GM18517 (cell line): Measurements from ENCODE around the gene TMEM167A.

Source experiments
- ATAC-seq: cut with Tn5 transposase; IDR thresholded peaks from one replicate; pipeline ENCODE4 v1.9.1; 2021; ENCODE audit warnings: mild to moderate bottlenecking, moderate library complexity; ENCODE audit not compliant: unreplicated experiment

The TMEM167A gene

GRCh38 chr5:83036991-83037575 lies 40.1 kb downstream of the TMEM167A start:
- no peak for ATAC-seq

- no peak for ATAC-seq
These were observed 41.7 kb downstream of the TMEM167A start for GRCh38 chr5:83035373-83036100.

- no peak for ATAC-seq
These were observed 42.5 kb downstream of the TMEM167A start for GRCh38 chr5:83034528-83035207.

GRCh38 chr5:83034036-83034435 lies 43.2 kb downstream of the TMEM167A start:
- no peak for ATAC-seq

- no peak for ATAC-seq
These were observed 45.8 kb downstream of the TMEM167A start for GRCh38 chr5:83031381-83031780.

GRCh38 chr5:83029912-83030311 lies 47.3 kb downstream of the TMEM167A start:
- ATAC-seq = no peak

- ATAC-seq = peak; percentile 91
These were observed 50.1 kb downstream of the TMEM167A start for GRCh38 chr5:83026930-83027687.

GRCh38 chr5:83026516-83026915 lies 50.7 kb downstream of the TMEM167A start:
- ATAC-seq = no peak

GRCh38 chr5:83025690-83026478 lies 51.3 kb downstream of the TMEM167A start:
- ATAC-seq = no peak

- no peak for ATAC-seq
These were observed 54.9 kb downstream of the TMEM167A start for GRCh38 chr5:83022334-83022733.

GRCh38 chr5:83015676-83016075 lies 61.5 kb downstream of the TMEM167A start:
- ATAC-seq = no peak

- ATAC-seq = peak; percentile 99
These were observed 65.2 kb downstream of the TMEM167A start for GRCh38 chr5:83011985-83012384.

GRCh38 chr5:83009408-83009807 lies 67.8 kb downstream of the TMEM167A start:
- ATAC-seq = no peak

- no peak for ATAC-seq
These were observed 69.4 kb downstream of the TMEM167A start for GRCh38 chr5:83007755-83008154.

GRCh38 chr5:83006683-83007283 lies 70.4 kb downstream of the TMEM167A start:
- ATAC-seq = no peak

GRCh38 chr5:83003791-83004190 lies 73.4 kb downstream of the TMEM167A start:
- ATAC-seq = no peak
